Measurements from ENCODE around the gene RFX7.

Gene RFX7

GRCh38 chr15:56243163-56244037 lies at the start of gene RFX7:
Gene RFX7 (minus strand): TSS chr15:56243879. CDS start chr15:56243285, 594 bp downstream.
- Histone ChIP-seq H3K4me3 (ENCODE audit: low read depth, low read length) (peak within 1 kb of the TSS; percentile 76), H3K27me3 (replicated peaks) (no peaks in the 10 kb centered on the region), H3K36me3 (replicated peaks) (no peaks in the 10 kb centered on the region), H3K27ac (peak within 1 kb of the TSS; percentile 66)
- in situ Hi-C loops (cut with HindIII; ENCODE audit: low pct_ligation_motif_present, low sequenced_read_pairs), result no loop called here
- TF ChIP-seq, protein P1, sequence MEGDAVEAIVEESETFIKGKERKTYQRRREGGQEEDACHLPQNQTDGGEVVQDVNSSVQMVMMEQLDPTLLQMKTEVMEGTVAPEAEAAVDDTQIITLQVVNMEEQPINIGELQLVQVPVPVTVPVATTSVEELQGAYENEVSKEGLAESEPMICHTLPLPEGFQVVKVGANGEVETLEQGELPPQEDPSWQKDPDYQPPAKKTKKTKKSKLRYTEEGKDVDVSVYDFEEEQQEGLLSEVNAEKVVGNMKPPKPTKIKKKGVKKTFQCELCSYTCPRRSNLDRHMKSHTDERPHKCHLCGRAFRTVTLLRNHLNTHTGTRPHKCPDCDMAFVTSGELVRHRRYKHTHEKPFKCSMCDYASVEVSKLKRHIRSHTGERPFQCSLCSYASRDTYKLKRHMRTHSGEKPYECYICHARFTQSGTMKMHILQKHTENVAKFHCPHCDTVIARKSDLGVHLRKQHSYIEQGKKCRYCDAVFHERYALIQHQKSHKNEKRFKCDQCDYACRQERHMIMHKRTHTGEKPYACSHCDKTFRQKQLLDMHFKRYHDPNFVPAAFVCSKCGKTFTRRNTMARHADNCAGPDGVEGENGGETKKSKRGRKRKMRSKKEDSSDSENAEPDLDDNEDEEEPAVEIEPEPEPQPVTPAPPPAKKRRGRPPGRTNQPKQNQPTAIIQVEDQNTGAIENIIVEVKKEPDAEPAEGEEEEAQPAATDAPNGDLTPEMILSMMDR (IDR thresholded peaks at IDR 0.05; ENCODE audit: low read depth, low read length, missing control alignments), result no peak
- peak; percentile 39 for DNase-seq

- H3K36me3 ChIP-seq (replicated peaks), result no peaks in the 10 kb centered on the region
- in situ Hi-C loops (cut with HindIII; ENCODE audit: low pct_ligation_motif_present, low sequenced_read_pairs), result no loop called here
- no peak for DNase-seq
- H3K27me3 ChIP-seq (replicated peaks), result no peaks in the 10 kb centered on the region
- TF ChIP-seq, protein P1 (IDR thresholded peaks at IDR 0.05; ENCODE audit: low read depth, low read length, missing control alignments), result no peak
- H3K27ac ChIP-seq, result no peak overlapping the region
- no peak overlapping the region for H3K4me3 ChIP-seq (ENCODE audit: low read depth, low read length)
These were observed 49.1 kb upstream of the RFX7 start for GRCh38 chr15:56292546-56293316.

DNA sequence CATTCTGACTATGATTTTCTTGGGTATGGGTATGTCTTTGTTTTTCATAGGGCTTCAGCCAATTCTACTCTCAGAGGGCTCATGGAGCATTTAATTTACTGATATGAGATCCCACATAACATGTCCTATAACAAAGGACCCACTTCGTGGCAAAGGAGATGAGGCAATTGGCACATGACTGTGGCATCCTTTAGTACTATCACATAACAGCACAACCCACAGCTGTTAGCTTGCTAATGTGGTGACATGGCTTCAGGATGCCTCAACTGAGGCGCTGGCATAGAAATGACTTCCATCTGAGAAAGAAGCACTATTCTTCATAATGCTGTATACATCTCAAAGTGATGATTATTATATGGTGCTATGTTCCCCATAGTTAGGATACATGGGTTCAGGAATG lies 48.1 kb upstream of the RFX7 start:
- TF ChIP-seq, protein P1 (IDR thresholded peaks at IDR 0.05; ENCODE audit: low read depth, low read length, missing control alignments), result no peak
- no peaks in the 10 kb centered on the region for H3K36me3 ChIP-seq (replicated peaks)
- DNase-seq, result no peak

DNA sequence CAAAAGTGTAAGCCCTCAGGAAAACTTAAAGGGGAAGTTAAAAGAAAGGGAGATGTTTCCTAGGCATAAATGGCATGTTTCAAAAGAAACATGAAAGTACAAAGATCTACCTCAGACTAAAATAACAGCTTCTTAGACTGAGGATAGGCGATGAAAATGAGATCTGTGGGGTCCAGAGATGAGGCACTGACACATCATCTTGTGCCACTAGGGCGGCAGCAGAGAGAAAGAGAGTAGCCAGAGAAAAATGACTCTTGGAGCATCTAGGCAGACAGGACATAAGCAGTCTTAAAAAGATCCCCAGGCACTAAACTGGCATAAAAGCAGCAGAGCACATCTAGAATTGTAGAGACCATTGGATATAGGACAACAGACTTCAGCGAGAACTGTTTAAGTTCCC lies 42.5 kb upstream of the RFX7 start:
- H3K27me3 ChIP-seq (replicated peaks), result no peaks in the 10 kb centered on the region
- H3K36me3 ChIP-seq (replicated peaks), result no peaks in the 10 kb centered on the region
- H3K27ac ChIP-seq, result no peak overlapping the region
- TF ChIP-seq, protein P1 (IDR thresholded peaks at IDR 0.05; ENCODE audit: low read depth, low read length, missing control alignments), result peak; percentile 46
- H3K4me3 ChIP-seq (ENCODE audit: low read depth, low read length), result no peak overlapping the region
- DNase-seq, result no peak
- in situ Hi-C loops (cut with HindIII; ENCODE audit: low pct_ligation_motif_present, low sequenced_read_pairs), result no loop called here

More for the DNA sequence above, 48.1 kb upstream of the RFX7 start:
- Histone ChIP-seq H3K4me3 (ENCODE audit: low read depth, low read length) (no peak overlapping the region), H3K27ac (no peak overlapping the region), H3K27me3 (replicated peaks) (no peaks in the 10 kb centered on the region)
- in situ Hi-C loops (cut with HindIII; ENCODE audit: low pct_ligation_motif_present, low sequenced_read_pairs), result no loop called here

DNA sequence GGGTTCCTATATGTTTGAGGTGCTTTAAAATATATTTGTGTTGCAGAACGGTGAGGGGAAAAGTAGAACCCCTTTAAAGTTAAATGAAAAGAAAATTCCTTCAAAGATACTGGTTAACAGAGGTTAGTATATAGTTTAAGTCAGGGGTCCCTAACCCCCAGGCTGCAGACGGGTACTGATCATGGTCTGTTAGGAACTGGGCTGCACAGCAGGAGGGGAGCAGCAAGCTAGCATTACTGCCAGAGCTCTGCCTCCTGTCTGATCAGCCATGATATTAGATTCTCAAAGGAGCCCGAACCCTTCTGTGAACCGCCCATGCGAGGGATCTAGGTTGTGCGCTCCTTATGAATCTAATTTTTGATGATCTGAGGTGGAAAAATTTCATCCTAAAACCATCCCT lies 37.5 kb upstream of the RFX7 start:
- H3K27ac ChIP-seq, result no peak overlapping the region
- H3K27me3 ChIP-seq (replicated peaks), result no peaks in the 10 kb centered on the region
- no peaks in the 10 kb centered on the region for H3K36me3 ChIP-seq (replicated peaks)
- H3K4me3 ChIP-seq (ENCODE audit: low read depth, low read length), result no peak overlapping the region
- DNase-seq, result no peak
- TF ChIP-seq, protein P1 (IDR thresholded peaks at IDR 0.05; ENCODE audit: low read depth, low read length, missing control alignments), result no peak
- in situ Hi-C loops (cut with HindIII; ENCODE audit: low pct_ligation_motif_present, low sequenced_read_pairs), result no loop called here

All from brain microvascular endothelial cell (primary cell).